IMR-90 (cell line): ENCODE results near the gene PITHD1. TPM values are rescaled to one million over a fixed set of nuclear protein-coding genes. Genes with fewer than 3 reads are reported as not detected.

Experiments used
- ATAC-seq: fragments of 200-7000 bp; cut with Tn5 transposase; 2 replicates; pipeline ENCODE4 v1.9.1; 2020; ENCODE audit warnings: low read depth, mild to moderate bottlenecking, moderate library complexity
- BruUV-seq: library from RNA; stranded (reverse); fragments of 400-500 nt; replicated peaks from 2 replicates; lab custom pipeline; 2021; lab: Mats Ljungman, UMichigan
- CTCF ChIA-PET: fragments of 300-600 bp; formaldehyde crosslinking; extraction: SDS; loops from one replicate; lab custom pipeline; 2021; ENCODE audit warnings: antibody characterized with exemption; lab: Yijun Ruan, JAX
- POLR2A ChIA-PET: fragments of 300-600 bp; sonication (Branson Sonifier 250); formaldehyde crosslinking; loops from one replicate; lab custom pipeline; 2022; ENCODE audit warnings: antibody characterized with exemption; ENCODE audit not compliant: unreplicated experiment; lab: Charles Lee
- DNase-seq: peaks from one replicate; pipeline ENCODE4 v3.0.0; 2013
- H2AFZ ChIP-seq: replicated peaks from 2 replicates; pipeline ENCODE3; 2013; ENCODE audit warnings: low read length, mild to moderate bottlenecking; ENCODE audit not compliant: poor library complexity
- H2AK5ac ChIP-seq: 2 replicates; pipeline ENCODE4 v1.6.1; 2013; ENCODE audit warnings: low read depth, low read length, inconsistent platforms
- H2AK9ac ChIP-seq: replicated peaks from 2 replicates; pipeline ENCODE3; 2013; ENCODE audit warnings: mild to moderate bottlenecking, low read depth, low read length, moderate library complexity; ENCODE audit not compliant: poor library complexity
- H2BK120ac ChIP-seq: 2 replicates; pipeline ENCODE4 v1.6.1; 2013; ENCODE audit warnings: low read depth, low read length, inconsistent platforms
- H2BK15ac ChIP-seq: 3 replicates; pipeline ENCODE4 v1.6.1; 2013; ENCODE audit warnings: low read depth, low read length, inconsistent platforms
- H2BK20ac ChIP-seq: 2 replicates; pipeline ENCODE4 v1.6.1; 2013; ENCODE audit warnings: low read depth, mild to moderate bottlenecking, inconsistent platforms, low read length, moderate library complexity
- H2BK5ac ChIP-seq: 2 replicates; pipeline ENCODE4 v1.6.1; 2013; ENCODE audit warnings: mild to moderate bottlenecking, low read depth, low read length, inconsistent platforms; ENCODE audit not compliant: poor library complexity, severe bottlenecking
- H3K14ac ChIP-seq: replicated peaks from 2 replicates; pipeline ENCODE4 v1.6.1; 2013; ENCODE audit warnings: low read depth, low read length, inconsistent platforms
- H3K18ac ChIP-seq: 2 replicates; pipeline ENCODE4 v1.6.1; 2013; ENCODE audit warnings: low read depth, low read length, control low read depth
- H3K23ac ChIP-seq: 2 replicates; pipeline ENCODE4 v1.6.1; 2013; ENCODE audit warnings: low read depth, low read length, inconsistent platforms
- H3K27ac ChIP-seq: 2 replicates; pipeline ENCODE4 v1.5.1; 2013; ENCODE audit warnings: mild to moderate bottlenecking, control low read depth, low read length; ENCODE audit not compliant: insufficient read depth
- H3K27me3 ChIP-seq: 2 replicates; pipeline ENCODE4 v1.6.1; 2013; ENCODE audit warnings: low read length; ENCODE audit not compliant: control insufficient read depth, insufficient read depth
- H3K36me3 ChIP-seq: 2 replicates; pipeline ENCODE4 v1.6.1; 2013; ENCODE audit warnings: low read length, mixed read lengths; ENCODE audit not compliant: control insufficient read depth, insufficient read depth
- H3K4ac ChIP-seq: 2 replicates; pipeline ENCODE4 v1.6.1; 2013; ENCODE audit warnings: low read depth, low read length, inconsistent platforms
- H3K4me1 ChIP-seq: 2 replicates; pipeline ENCODE4 v1.6.1; 2013; ENCODE audit warnings: low read length, mixed read lengths; ENCODE audit not compliant: control insufficient read depth, insufficient read depth
- H3K4me2 ChIP-seq: 2 replicates; pipeline ENCODE4 v1.6.1; 2013; ENCODE audit warnings: low read depth, mild to moderate bottlenecking, control low read depth, low read length, moderate library complexity
- H3K4me3 ChIP-seq: 2 replicates; pipeline ENCODE4 v1.5.1; 2013; ENCODE audit warnings: low read depth, mild to moderate bottlenecking, control low read depth, low read length, moderate library complexity; ENCODE audit not compliant: insufficient read depth
- H3K56ac ChIP-seq: 2 replicates; pipeline ENCODE4 v1.6.1; 2013; ENCODE audit warnings: low read length, inconsistent platforms; ENCODE audit not compliant: insufficient read depth; ENCODE audit errors: extremely low read depth
- H3K79me1 ChIP-seq, 2 experiments: 2 replicates each; pipeline ENCODE4 v1.6.1; 2013; ENCODE audit warnings: low read length in 2 of 2, inconsistent platforms in 1 of 2, low read depth in 1 of 2
- H3K9ac ChIP-seq: 2 replicates; pipeline ENCODE4 v1.6.1; 2013; ENCODE audit warnings: low read depth, low read length, control low read depth
- H3K9me1 ChIP-seq: 2 replicates; pipeline ENCODE4 v1.6.1; 2013; ENCODE audit warnings: low read length, inconsistent platforms; ENCODE audit not compliant: insufficient read depth
- H3K9me3 ChIP-seq: 2 replicates; pipeline ENCODE4 v1.6.1; 2013; ENCODE audit warnings: low read length; ENCODE audit not compliant: control insufficient read depth, insufficient read depth
- H4K20me1 ChIP-seq: 2 replicates; pipeline ENCODE4 v1.6.1; 2013; ENCODE audit warnings: low read length, inconsistent platforms; ENCODE audit not compliant: insufficient read depth
- H4K5ac ChIP-seq: 2 replicates; pipeline ENCODE4 v1.6.1; 2013; ENCODE audit warnings: mild to moderate bottlenecking, low read depth, low read length, control low read depth
- H4K8ac ChIP-seq, 2 experiments: 2 replicates each; pipeline ENCODE4 v1.6.1; 2013; ENCODE audit warnings: low read depth in 2 of 2, low read length in 2 of 2, control low read depth in 1 of 2, inconsistent platforms in 1 of 2
- H4K91ac ChIP-seq: 2 replicates; pipeline ENCODE4 v1.6.1; 2013; ENCODE audit warnings: low read depth, low read length, inconsistent platforms; ENCODE audit not compliant: insufficient read depth
- BHLHE40 ChIP-seq: fragments of 150-350 bp; IDR thresholded peaks from 2 replicates; pipeline ENCODE4 v1.6.1; 2016; ENCODE audit warnings: mild to moderate bottlenecking, low read depth, low read length
- CEBPB ChIP-seq: IDR thresholded peaks from 2 replicates; pipeline ENCODE4 v1.6.1; 2012; ENCODE audit warnings: low read depth, low read length, improper control_type of control experiment
- CHD1 ChIP-seq: IDR thresholded peaks from 2 replicates; pipeline ENCODE4 v1.6.1; 2012; ENCODE audit warnings: low read depth, low read length, improper control_type of control experiment
- CTCF ChIP-seq: conservative IDR thresholded peaks from 2 replicates; pipeline ENCODE4 v1.5.1; 2012; ENCODE audit warnings: mild to moderate bottlenecking, low read depth, low read length, improper control_type of control experiment
- ELK1 ChIP-seq: fragments of 150-350 bp; IDR thresholded peaks from 2 replicates; pipeline ENCODE4 v1.6.1; 2016; ENCODE audit warnings: low read depth, mild to moderate bottlenecking, low read length, moderate library complexity, borderline replicate concordance
- FOS ChIP-seq: fragments of 150-350 bp; IDR thresholded peaks from 2 replicates; pipeline ENCODE4 v1.6.1; 2016; ENCODE audit warnings: low read depth, low read length
- MAFK ChIP-seq: IDR thresholded peaks from 2 replicates; pipeline ENCODE4 v1.6.1; 2012; ENCODE audit warnings: low read depth, low read length, improper control_type of control experiment
- MAZ ChIP-seq: IDR thresholded peaks from 2 replicates; pipeline ENCODE4 v1.6.1; 2012; ENCODE audit warnings: low read depth, mild to moderate bottlenecking, low read length, improper control_type of control experiment, moderate library complexity, borderline replicate concordance
- MXI1 ChIP-seq: IDR thresholded peaks from 2 replicates; pipeline ENCODE4 v1.6.1; 2012; ENCODE audit warnings: low read depth, mild to moderate bottlenecking, low read length, moderate library complexity, borderline replicate concordance
- NFE2L2 ChIP-seq: fragments of 150-350 bp; IDR thresholded peaks from 2 replicates; pipeline ENCODE4 v1.6.1; 2016; ENCODE audit warnings: low read depth, mild to moderate bottlenecking, low read length
- POLR2A ChIP-seq: IDR thresholded peaks from 2 replicates; pipeline ENCODE4 v1.6.1; 2012; ENCODE audit warnings: mild to moderate bottlenecking, low read depth, low read length
- RAD21 ChIP-seq: IDR thresholded peaks from 2 replicates; pipeline ENCODE4 v1.6.1; 2012; ENCODE audit warnings: low read length, improper control_type of control experiment
- RCOR1 ChIP-seq: IDR thresholded peaks from 2 replicates; pipeline ENCODE4 v1.6.1; 2012; ENCODE audit warnings: mild to moderate bottlenecking, low read length, improper control_type of control experiment; ENCODE audit not compliant: insufficient replicate concordance
- RFX5 ChIP-seq: IDR thresholded peaks from 2 replicates; pipeline ENCODE4 v1.8.0; 2012; ENCODE audit warnings: low read depth, mild to moderate bottlenecking, low read length, moderate library complexity
- SMC3 ChIP-seq: fragments of 150-350 bp; IDR thresholded peaks from 2 replicates; pipeline ENCODE4 v1.6.1; 2016; ENCODE audit warnings: low read depth, mild to moderate bottlenecking, antibody characterized with exemption, low read length, moderate library complexity
- USF2 ChIP-seq: fragments of 150-350 bp; IDR thresholded peaks from 2 replicates; pipeline ENCODE4 v1.6.1; 2017; ENCODE audit warnings: mild to moderate bottlenecking, antibody characterized with exemption, low read length, low read depth
- WGBS, 2 experiments: methylation state at CpG; one replicate each; pipeline versions ENCODE4 v1.1.5 to v1.1.7; 2013; ENCODE audit warnings: missing lambda C conversion rate in 2 of 2; ENCODE audit not compliant: insufficient read length in 1 of 2; ENCODE audit errors: extremely low coverage in 2 of 2; 5-methylcytosine and 5-hydroxymethylcytosine counted together
- dilution Hi-C: fragments of 300-500 bp; cut with HindIII; formaldehyde crosslinking; loops from one replicate; pipeline ENCODE4 v1.14.3; 2018; ENCODE audit warnings: low sequenced_read_pairs; ENCODE audit not compliant: unreplicated experiment
- in situ Hi-C: fragments of 300-500 bp; cut with MboI; formaldehyde crosslinking; loops from 3 replicates; pipeline ENCODE4 v1.14.3; 2019; ENCODE audit warnings: low sequenced_read_pairs, inconsistent platforms, mixed read lengths
- intact Hi-C: fragments of 100-400 bp; cut with micrococcal nuclease; formaldehyde crosslinking; loops from 2 replicates; pipeline ENCODE4 v1.10.0; 2022
- polyA plus RNA-seq, 3 experiments: library from polyadenylated mRNA; depleted of rRNA; stranded (reverse); fragments of >200 nt; gene quantifications; 2 replicates each; pipeline ENCODE4 v1.2.3, GENCODE V29; 2012; ENCODE audit warnings: low replicate concordance in 1 of 3
- total RNA-seq: library from RNA; depleted of rRNA; stranded (reverse); fragments of >200 nt; gene quantifications from 2 replicates; pipeline ENCODE4 v1.2.3, GENCODE V29; 2012

Gene PITHD1
- total and polyA plus RNA-seq, 2 of the 4 experiments (the other 2 are of a cell fraction): 23.8 to 32.0 TPM

- TF ChIP-seq CTCF: no peak
- TF ChIP-seq MXI1: no peak
- no peak for TF ChIP-seq RFX5
- TF ChIP-seq MAZ: no peak
- no peak for TF ChIP-seq CEBPB
- no peak for TF ChIP-seq POLR2A
- TF ChIP-seq FOS: no peak
- no peak for TF ChIP-seq RCOR1
- no peak for TF ChIP-seq USF2
- no peak for TF ChIP-seq MAFK
- TF ChIP-seq BHLHE40: no peak
- no peak for TF ChIP-seq ELK1
- no peak for TF ChIP-seq RAD21
- TF ChIP-seq NFE2L2: no peak
- no peak for TF ChIP-seq SMC3
- TF ChIP-seq CHD1: no peak
- Histone ChIP-seq H2AFZ (no peak overlapping the region), H4K20me1 (peaks cover 43% of the 10 kb centered on the region), H2AK5ac (no peak overlapping the region), H3K4me2 (no peak overlapping the region), H3K4me3 (no peak overlapping the region), H4K8ac (no peak overlapping the region), H3K27me3 (no peaks in the 10 kb centered on the region), H3K18ac (no peak overlapping the region), H3K9me3 (no peaks in the 10 kb centered on the region), H3K27ac (no peak overlapping the region), H2BK20ac (no peak overlapping the region), H2BK15ac (no peak overlapping the region), H3K4ac (no peak overlapping the region), H3K23ac (no peak overlapping the region), H3K9ac (no peak overlapping the region), H3K36me3 (peaks cover 56% of the 10 kb centered on the region), H4K5ac (no peak overlapping the region), H3K9me1 (peaks cover 4% of the 10 kb centered on the region; the same call in 1 of the 2 replicates), H3K79me1 (peaks cover 31 to 73% of the 10 kb centered on the region in 2 experiments), H3K4me1 (no peaks in the 10 kb centered on the region; the same call in 1 of the 2 replicates), H3K56ac (no peak overlapping the region), H3K14ac (no peak overlapping the region), H4K91ac (no peak overlapping the region), H2BK5ac (no peak overlapping the region), H2AK9ac (no peak overlapping the region), H2BK120ac (no peak overlapping the region)
- intact Hi-C loops: loop anchor here (2.0 kb wide), 1 partner anchor 207 kb away; no protein-coding TSS in a partner anchor
- no peak for ATAC-seq
- BruUV-seq: no TSS peak
- in situ Hi-C loops: loop anchor here (10.0 kb wide), 1 partner anchor 207 kb away; no protein-coding TSS in a partner anchor
- POLR2A ChIA-PET: interaction anchor here (0.6 kb wide), 1 partner anchor 8 kb away, joined by 4 read pairs; the partner anchor contains the start of gene ELOA
- DNase-seq: no peak
- dilution Hi-C loops: no loop called here
- CTCF ChIA-PET: interaction anchor here (1.1 kb wide), 1 partner anchor 9 kb away, joined by 3 read pairs; the partner anchor contains the start of gene ELOA
- no CpG with 5 or more reads among the region's 4 CpGs for WGBS, 2 experiments
Measured at GRCh38 chr1:23751815-23752200, 26.4 kb upstream of the PITHD1 start.
